Ishikawa (cell line): ENCODE results near the gene NCOA7.

Source experiments
- EGR1 ChIP-seq: IDR thresholded peaks from 2 replicates; pipeline ENCODE4 v1.6.1; 2012
- EP300 ChIP-seq: IDR thresholded peaks from 2 replicates; pipeline ENCODE4 v1.6.1; 2012; ENCODE audit warnings: borderline replicate concordance
- NFIC ChIP-seq: IDR thresholded peaks from 2 replicates; pipeline ENCODE4 v1.6.1; 2012
- TF ChIP-seq, protein P1 (sequence below): IDR thresholded peaks from 2 replicates; pipeline ENCODE4 v1.6.1; 2012; ENCODE audit warnings: low read depth, mild to moderate bottlenecking
- TF ChIP-seq, protein P2 (sequence below): IDR thresholded peaks from 2 replicates; pipeline ENCODE4 v1.6.1; 2012

DNA sequence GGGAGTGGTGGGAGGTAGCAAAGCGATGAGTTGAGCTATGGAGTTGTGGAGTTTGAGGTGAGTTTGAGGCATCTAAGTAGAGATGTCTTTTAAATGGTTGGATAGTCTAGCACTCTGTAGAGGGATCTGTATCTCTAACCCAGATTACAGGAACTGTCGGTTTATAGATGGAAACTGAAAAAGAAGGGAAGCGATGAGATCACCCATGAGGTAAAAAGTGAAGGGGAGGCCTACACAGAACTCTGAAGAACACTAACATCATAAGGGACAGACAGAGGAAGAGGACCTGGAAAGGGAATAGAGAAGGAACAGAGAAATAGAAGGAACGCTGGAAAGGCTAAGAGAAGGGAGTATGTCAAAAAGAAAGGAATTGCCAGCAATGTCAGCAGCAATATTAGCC lies 168.3 kb downstream of the NCOA7 start:
- TF ChIP-seq, protein P1, sequence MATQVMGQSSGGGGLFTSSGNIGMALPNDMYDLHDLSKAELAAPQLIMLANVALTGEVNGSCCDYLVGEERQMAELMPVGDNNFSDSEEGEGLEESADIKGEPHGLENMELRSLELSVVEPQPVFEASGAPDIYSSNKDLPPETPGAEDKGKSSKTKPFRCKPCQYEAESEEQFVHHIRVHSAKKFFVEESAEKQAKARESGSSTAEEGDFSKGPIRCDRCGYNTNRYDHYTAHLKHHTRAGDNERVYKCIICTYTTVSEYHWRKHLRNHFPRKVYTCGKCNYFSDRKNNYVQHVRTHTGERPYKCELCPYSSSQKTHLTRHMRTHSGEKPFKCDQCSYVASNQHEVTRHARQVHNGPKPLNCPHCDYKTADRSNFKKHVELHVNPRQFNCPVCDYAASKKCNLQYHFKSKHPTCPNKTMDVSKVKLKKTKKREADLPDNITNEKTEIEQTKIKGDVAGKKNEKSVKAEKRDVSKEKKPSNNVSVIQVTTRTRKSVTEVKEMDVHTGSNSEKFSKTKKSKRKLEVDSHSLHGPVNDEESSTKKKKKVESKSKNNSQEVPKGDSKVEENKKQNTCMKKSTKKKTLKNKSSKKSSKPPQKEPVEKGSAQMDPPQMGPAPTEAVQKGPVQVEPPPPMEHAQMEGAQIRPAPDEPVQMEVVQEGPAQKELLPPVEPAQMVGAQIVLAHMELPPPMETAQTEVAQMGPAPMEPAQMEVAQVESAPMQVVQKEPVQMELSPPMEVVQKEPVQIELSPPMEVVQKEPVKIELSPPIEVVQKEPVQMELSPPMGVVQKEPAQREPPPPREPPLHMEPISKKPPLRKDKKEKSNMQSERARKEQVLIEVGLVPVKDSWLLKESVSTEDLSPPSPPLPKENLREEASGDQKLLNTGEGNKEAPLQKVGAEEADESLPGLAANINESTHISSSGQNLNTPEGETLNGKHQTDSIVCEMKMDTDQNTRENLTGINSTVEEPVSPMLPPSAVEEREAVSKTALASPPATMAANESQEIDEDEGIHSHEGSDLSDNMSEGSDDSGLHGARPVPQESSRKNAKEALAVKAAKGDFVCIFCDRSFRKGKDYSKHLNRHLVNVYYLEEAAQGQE: no peak
- TF ChIP-seq, protein P2, sequence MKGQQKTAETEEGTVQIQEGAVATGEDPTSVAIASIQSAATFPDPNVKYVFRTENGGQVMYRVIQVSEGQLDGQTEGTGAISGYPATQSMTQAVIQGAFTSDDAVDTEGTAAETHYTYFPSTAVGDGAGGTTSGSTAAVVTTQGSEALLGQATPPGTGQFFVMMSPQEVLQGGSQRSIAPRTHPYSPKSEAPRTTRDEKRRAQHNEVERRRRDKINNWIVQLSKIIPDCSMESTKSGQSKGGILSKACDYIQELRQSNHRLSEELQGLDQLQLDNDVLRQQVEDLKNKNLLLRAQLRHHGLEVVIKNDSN: no peak
- no peak for TF ChIP-seq EGR1
- TF ChIP-seq EP300: no peak
- no peak for TF ChIP-seq NFIC
